ENCODE measurements around the gene FAM107A.

- TF ChIP-seq POLR2A (IDR thresholded peaks at IDR 0.05): peak in 1 of 2 donors; percentile 25
- TF ChIP-seq CTCF (IDR thresholded peaks at IDR 0.05): no peak
Observed at GRCh38 chr3:58608648-58609047, 31.5 kb upstream of the FAM107A start.

Data from thyroid gland (tissue), 4 donors.